CD4-positive, CD25-positive, alpha-beta regulatory T cell (primary cell): ENCODE data around the gene SDK1. TPM values are rescaled to one million over a fixed set of nuclear protein-coding genes. Genes with fewer than 3 reads are reported as not detected.

Experiments used
- ATAC-seq, 2 donors: fragments of 150-1000 bp; cut with Tn5 transposase; one replicate each; pipeline ENCODE4 v1.10.0; 2021; ENCODE audit warnings: low read depth in 2 of 2, moderate number of reproducible peaks in 2 of 2, moderate library complexity in 1 of 2
- DNase-seq, 3 donors: peaks; one replicate each; pipeline versions ENCODE4 v3.0.0 to v3.0.0-alpha.2; 2012 to 2022; ENCODE audit warnings: mixed read lengths in 1 of 3
- H3K27ac ChIP-seq: one replicate; pipeline ENCODE4 v1.7.0; 2013; ENCODE audit warnings: mild to moderate bottlenecking, low read length; ENCODE audit not compliant: insufficient read depth, poor library complexity, severe bottlenecking
- H3K27me3 ChIP-seq: one replicate; pipeline ENCODE4 v1.7.0; 2013; ENCODE audit warnings: low read length; ENCODE audit not compliant: control insufficient read depth, insufficient read depth
- H3K36me3 ChIP-seq: one replicate; pipeline ENCODE4 v1.7.0; 2013; ENCODE audit warnings: mild to moderate bottlenecking, low read length, moderate library complexity; ENCODE audit not compliant: control insufficient read depth, insufficient read depth
- H3K4me1 ChIP-seq: 2 replicates; pipeline ENCODE4 v1.7.0; 2013; ENCODE audit warnings: mild to moderate bottlenecking, low read length; ENCODE audit not compliant: insufficient read depth, control insufficient read depth, poor library complexity, severe bottlenecking
- H3K4me3 ChIP-seq: one replicate; pipeline ENCODE4 v1.7.0; 2013; ENCODE audit warnings: low read depth, mild to moderate bottlenecking, low read length, moderate library complexity
- H3K9me3 ChIP-seq, 2 experiments: 1 replicate in 1 of 2; 2 replicates in 1 of 2; pipeline ENCODE4 v1.7.0; 2013; ENCODE audit warnings: low read length in 2 of 2, mild to moderate bottlenecking in 1 of 2, moderate library complexity in 1 of 2; ENCODE audit not compliant: control insufficient read depth in 2 of 2
- H3K27ac Mint-ChIP-seq, 3 donors: one replicate each; pipeline ENCODE4 v1.8.0; 2020 to 2022; ENCODE audit warnings: mild to moderate bottlenecking in 3 of 3, mixed read lengths in 3 of 3, moderate library complexity in 2 of 3
- H3K27me3 Mint-ChIP-seq: one replicate; pipeline ENCODE4 v1.8.0; 2022; ENCODE audit warnings: mild to moderate bottlenecking, mixed read lengths
- H3K36me3 Mint-ChIP-seq: one replicate; pipeline ENCODE4 v1.8.0; 2020; ENCODE audit warnings: mixed read lengths
- H3K4me1 Mint-ChIP-seq, 4 donors: one replicate each; pipeline ENCODE4 v1.8.0; 2020 to 2022; ENCODE audit warnings: mixed read lengths in 4 of 4, mild to moderate bottlenecking in 1 of 4
- H3K4me3 Mint-ChIP-seq, 4 donors: one replicate each; pipeline ENCODE4 v1.8.0; 2020 to 2022; ENCODE audit warnings: mild to moderate bottlenecking in 4 of 4, mixed read lengths in 4 of 4, moderate library complexity in 3 of 4
- H3K9me3 Mint-ChIP-seq, 7 donors: one replicate each; pipeline ENCODE4 v1.8.0; 2020 to 2022; ENCODE audit warnings: mixed read lengths in 7 of 7, mild to moderate bottlenecking in 3 of 7, moderate library complexity in 2 of 7
- polyA plus RNA-seq, 4 donors: library from polyadenylated mRNA; unstranded; fragments of 300-500 nt; fragmentation: Illumina TruSeq; gene quantifications; one replicate each; pipeline ENCODE4 v1.2.3, GENCODE V29; 2021
- total RNA-seq: library from RNA; stranded (reverse); gene quantifications from one replicate; pipeline ENCODE4 v1.2.3, GENCODE V29; 2022

The SDK1 gene
- total and polyA plus RNA-seq, 5 donors from 2014 or later = 0.47 TPM; not detected in 4

DNA sequence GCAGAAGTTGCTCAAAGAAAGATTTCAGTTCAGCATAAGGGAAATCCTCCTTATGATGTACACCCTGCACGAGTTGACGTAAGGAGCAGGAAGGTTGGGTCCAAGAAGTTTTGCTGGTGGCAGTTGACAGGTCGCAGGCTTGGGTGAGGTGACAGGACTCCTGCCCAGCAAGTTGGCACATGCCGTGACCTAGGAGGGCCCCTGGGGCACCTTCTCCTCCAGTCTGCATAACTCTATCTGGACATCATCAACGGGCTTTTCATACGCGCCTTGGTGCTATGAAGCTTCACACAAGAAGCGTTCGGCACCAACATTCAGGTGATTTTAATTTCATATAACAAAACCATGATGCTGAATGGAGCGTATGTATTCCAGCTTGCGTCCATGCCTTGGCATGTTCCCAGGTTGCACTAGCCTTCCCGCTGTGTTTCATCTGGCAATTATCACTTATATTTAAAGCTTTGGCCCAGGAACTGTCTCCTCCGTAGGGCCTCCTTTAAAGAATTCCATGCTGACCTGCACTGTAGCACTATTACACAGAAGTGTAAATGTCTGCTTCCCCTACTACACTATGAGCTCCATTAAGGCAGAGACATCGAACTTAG is 729.4 kb downstream of the SDK1 start:
- peaks cover 0 to 3% (median 0%) of the 10 kb centered on the region in 7 donors for H3K9me3 Mint-ChIP-seq
- no peaks in the 10 kb centered on the region for H3K36me3 ChIP-seq
- H3K27me3 ChIP-seq = no peaks in the 10 kb centered on the region
- no peaks in the 10 kb centered on the region for H3K27me3 Mint-ChIP-seq
- no peak overlapping the region for H3K27ac ChIP-seq
- H3K4me1 Mint-ChIP-seq = no peaks in the 10 kb centered on the region
- H3K9me3 ChIP-seq = no peaks in the 10 kb centered on the region
- no peak overlapping the region for H3K4me3 Mint-ChIP-seq
- ATAC-seq (no peak), DNase-seq (no peak)
- no peak overlapping the region for H3K4me3 ChIP-seq
- no peak overlapping the region for H3K27ac Mint-ChIP-seq
- H3K4me1 ChIP-seq = no peaks in the 10 kb centered on the region
- H3K36me3 Mint-ChIP-seq = no peaks in the 10 kb centered on the region

DNA sequence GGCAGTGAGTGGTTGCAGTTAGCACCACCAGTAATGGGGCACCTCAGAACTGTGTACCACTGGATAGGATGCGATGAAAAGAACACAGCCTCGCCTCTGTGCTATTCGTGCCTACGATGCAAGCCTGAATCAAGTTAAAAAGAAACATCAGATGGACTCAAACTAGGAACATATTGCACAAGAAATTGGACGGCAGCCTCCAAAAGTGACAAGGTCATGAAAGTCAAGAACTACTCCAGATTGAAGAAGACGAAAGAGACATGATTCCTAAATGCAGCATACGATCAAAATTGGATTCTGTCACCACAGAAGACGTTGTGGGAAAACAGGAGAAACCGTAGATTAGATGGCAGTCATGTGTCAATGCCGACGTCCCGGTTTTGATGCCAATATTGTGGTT is 732.9 kb downstream of the SDK1 start:
- H3K27ac ChIP-seq = no peak overlapping the region
- H3K36me3 ChIP-seq = no peaks in the 10 kb centered on the region
- H3K4me1 ChIP-seq = no peaks in the 10 kb centered on the region
- Mint-ChIP-seq H3K36me3 (no peaks in the 10 kb centered on the region), H3K4me3 (no peak overlapping the region), H3K27me3 (peaks cover 4% of the 10 kb centered on the region), H3K27ac (no peak overlapping the region), H3K9me3 (no peaks in the 10 kb centered on the region), H3K4me1 (no peaks in the 10 kb centered on the region)
- no peaks in the 10 kb centered on the region for H3K9me3 ChIP-seq
- DNase-seq (no peak), ATAC-seq (no peak)
- H3K4me3 ChIP-seq = no peak overlapping the region
- no peaks in the 10 kb centered on the region for H3K27me3 ChIP-seq

- no peak for DNase-seq
- Mint-ChIP-seq H3K27ac (no peak overlapping the region), H3K36me3 (no peaks in the 10 kb centered on the region), H3K27me3 (peaks cover 4% of the 10 kb centered on the region), H3K9me3 (no peaks in the 10 kb centered on the region), H3K4me1 (no peaks in the 10 kb centered on the region), H3K4me3 (no peak overlapping the region)
- ATAC-seq = no peak
- Histone ChIP-seq H3K36me3 (no peaks in the 10 kb centered on the region), H3K4me1 (no peaks in the 10 kb centered on the region), H3K27ac (no peak overlapping the region), H3K4me3 (no peak overlapping the region), H3K9me3 (no peaks in the 10 kb centered on the region), H3K27me3 (no peaks in the 10 kb centered on the region)
Measured at GRCh38 chr7:4037308-4037707, 736.3 kb downstream of the SDK1 start.

- Mint-ChIP-seq H3K9me3 (no peaks in the 10 kb centered on the region), H3K36me3 (no peaks in the 10 kb centered on the region), H3K4me1 (no peaks in the 10 kb centered on the region), H3K27me3 (peaks cover 4% of the 10 kb centered on the region), H3K27ac (no peak overlapping the region), H3K4me3 (no peak overlapping the region)
- no peaks in the 10 kb centered on the region for H3K4me1 ChIP-seq
- no peaks in the 10 kb centered on the region for H3K27me3 ChIP-seq
- no peaks in the 10 kb centered on the region for H3K36me3 ChIP-seq
- H3K4me3 ChIP-seq = no peak overlapping the region
- H3K27ac ChIP-seq = no peak overlapping the region
- H3K9me3 ChIP-seq = no peaks in the 10 kb centered on the region
- DNase-seq = no peak
- no peak for ATAC-seq
Measured at GRCh38 chr7:4037877-4038276, 736.8 kb downstream of the SDK1 start.

GRCh38 chr7:4040109-4040928 is 739.3 kb downstream of the SDK1 start:
- no peaks in the 10 kb centered on the region for H3K36me3 Mint-ChIP-seq
- no peaks in the 10 kb centered on the region for H3K9me3 ChIP-seq
- ATAC-seq (no peak), DNase-seq (no peak)
- H3K27me3 ChIP-seq = no peaks in the 10 kb centered on the region
- no peaks in the 10 kb centered on the region for H3K4me1 ChIP-seq
- H3K4me3 Mint-ChIP-seq = no peak overlapping the region
- no peaks in the 10 kb centered on the region for H3K4me1 Mint-ChIP-seq
- no peak overlapping the region for H3K27ac ChIP-seq
- H3K9me3 Mint-ChIP-seq = peaks cover 0 to 3% (median 0%) of the 10 kb centered on the region in 7 donors
- no peaks in the 10 kb centered on the region for H3K36me3 ChIP-seq
- H3K27ac Mint-ChIP-seq = no peak overlapping the region
- no peak overlapping the region for H3K4me3 ChIP-seq
- H3K27me3 Mint-ChIP-seq = peaks cover 4% of the 10 kb centered on the region

GRCh38 chr7:4042402-4043045 is 741.5 kb downstream of the SDK1 start:
- no peak for ATAC-seq
- Histone ChIP-seq H3K27ac (no peak overlapping the region), H3K9me3 (no peaks in the 10 kb centered on the region), H3K4me1 (no peaks in the 10 kb centered on the region), H3K4me3 (no peak overlapping the region), H3K36me3 (no peaks in the 10 kb centered on the region), H3K27me3 (no peaks in the 10 kb centered on the region)
- Mint-ChIP-seq H3K4me1 (no peaks in the 10 kb centered on the region), H3K4me3 (no peak overlapping the region), H3K27me3 (no peaks in the 10 kb centered on the region), H3K27ac (no peak overlapping the region), H3K36me3 (no peaks in the 10 kb centered on the region), H3K9me3 (peaks cover 0 to 3% (median 0%) of the 10 kb centered on the region in 7 donors)
- no peak for DNase-seq

DNA sequence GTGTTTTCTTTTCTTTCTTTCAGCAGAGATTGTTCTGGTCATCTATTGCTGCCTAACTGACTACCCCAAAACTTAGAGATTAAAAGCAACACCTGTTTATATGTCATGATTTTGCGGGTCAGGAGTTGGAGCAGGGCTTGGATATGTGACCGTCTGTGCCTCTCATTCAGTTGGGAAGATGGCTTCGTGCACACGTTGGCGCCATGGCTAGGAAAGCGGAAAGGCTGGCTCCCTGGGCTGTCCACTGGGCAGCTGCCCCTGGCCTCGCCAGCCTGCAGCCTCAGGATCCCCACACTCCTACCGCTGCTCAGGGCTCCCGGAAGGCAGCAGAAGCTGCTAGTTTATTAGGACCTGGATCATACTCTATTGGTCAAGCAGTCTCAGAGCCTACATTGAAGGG is 742.9 kb downstream of the SDK1 start:
- Histone ChIP-seq H3K27ac (no peak overlapping the region), H3K4me3 (no peak overlapping the region), H3K4me1 (no peaks in the 10 kb centered on the region), H3K9me3 (no peaks in the 10 kb centered on the region), H3K36me3 (no peaks in the 10 kb centered on the region), H3K27me3 (no peaks in the 10 kb centered on the region)
- ATAC-seq (no peak), DNase-seq (no peak)
- Mint-ChIP-seq H3K4me1 (no peaks in the 10 kb centered on the region), H3K4me3 (no peak overlapping the region), H3K9me3 (peaks cover 0 to 3% (median 0%) of the 10 kb centered on the region in 7 donors), H3K27ac (no peak overlapping the region), H3K36me3 (no peaks in the 10 kb centered on the region), H3K27me3 (no peaks in the 10 kb centered on the region)
